ENCODE results near the gene ZW10.

Gene ZW10

DNA sequence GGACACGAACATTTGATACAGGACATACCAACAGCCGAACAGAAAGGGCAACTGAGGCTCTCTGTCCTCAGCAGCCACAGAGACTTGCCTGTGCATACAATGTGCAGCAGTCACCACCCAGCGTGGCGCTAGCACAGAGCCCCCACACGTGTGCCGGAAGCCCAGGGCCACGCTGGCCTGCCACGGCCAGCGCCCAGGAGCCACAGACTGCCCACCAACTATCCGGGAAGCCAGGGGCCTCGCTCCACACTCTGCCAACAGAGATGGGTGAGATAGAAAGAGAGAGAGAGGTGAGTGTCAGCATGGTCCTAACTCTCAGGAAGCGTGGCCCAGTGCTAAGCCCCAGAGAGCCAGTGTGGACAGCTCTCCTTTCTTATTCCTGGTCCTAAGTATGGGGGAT, 79.1 kb downstream of the ZW10 start:
- no peak for DNase-seq

DNA sequence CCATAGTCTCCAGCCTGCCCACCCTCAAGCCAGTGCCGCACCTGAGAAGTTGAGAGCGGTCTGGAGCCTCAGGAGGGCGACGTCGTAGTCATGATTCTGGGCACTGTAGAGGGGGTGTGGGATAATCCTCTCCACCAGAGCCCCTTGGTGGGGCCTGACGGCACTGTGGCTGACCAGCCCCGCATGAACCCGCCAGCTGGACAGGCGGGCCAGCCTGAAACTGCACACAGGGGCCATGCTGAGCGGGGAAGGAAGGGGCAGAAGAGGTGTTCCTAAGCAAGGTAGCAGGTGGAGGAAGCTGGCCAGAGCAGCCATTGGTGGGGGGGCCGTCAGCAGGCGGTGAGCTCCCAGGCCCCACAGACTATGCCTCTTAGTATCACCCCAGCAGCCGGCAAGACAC, 80.5 kb downstream of the ZW10 start:
- DNase-seq, result no peak

DNA sequence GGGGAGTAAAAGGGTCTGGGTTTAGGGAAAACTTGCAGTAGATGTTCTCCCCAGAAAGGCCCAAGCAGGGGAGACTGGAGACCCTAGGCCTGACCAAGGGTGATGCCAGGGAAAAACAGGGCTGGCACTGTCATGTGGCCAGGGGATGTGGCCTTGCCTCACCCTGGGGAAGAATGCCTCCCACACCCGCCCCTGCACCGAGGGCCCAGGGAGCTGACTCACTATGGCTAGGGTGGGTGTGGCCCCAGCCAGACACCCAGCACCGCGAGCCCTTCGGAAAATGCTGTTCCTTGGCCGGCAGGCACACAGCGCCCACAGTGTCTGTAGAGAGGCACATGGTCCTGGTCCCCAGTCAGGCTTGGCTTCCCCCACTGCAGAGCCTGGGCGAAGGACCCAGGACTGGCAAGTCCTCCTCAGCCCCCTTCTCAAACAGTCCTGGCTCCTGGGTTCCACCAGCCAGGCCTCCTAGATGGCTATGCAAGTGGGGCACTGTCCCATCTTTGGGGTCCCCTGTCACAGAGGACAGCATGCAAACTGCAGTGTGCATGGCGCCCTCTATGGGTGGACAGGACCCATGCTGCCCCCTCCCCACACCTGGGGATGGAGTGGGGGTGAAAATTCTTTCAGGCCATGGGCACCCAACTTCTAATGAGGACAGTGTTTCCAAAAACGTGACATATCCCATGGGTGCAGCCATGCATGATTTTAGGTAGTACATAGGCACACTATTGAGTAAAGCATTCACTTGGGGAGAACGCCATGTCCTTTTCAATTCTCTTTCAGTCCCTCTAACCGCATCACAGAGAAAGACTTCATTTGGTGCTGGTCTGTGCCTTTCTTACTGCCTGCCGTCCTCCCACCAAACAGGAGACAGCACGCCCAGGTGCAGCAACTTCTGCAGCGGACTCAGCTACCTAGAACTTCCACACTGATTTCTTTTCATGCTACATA, 82.6 kb downstream of the ZW10 start:
- no peak for DNase-seq

DNA sequence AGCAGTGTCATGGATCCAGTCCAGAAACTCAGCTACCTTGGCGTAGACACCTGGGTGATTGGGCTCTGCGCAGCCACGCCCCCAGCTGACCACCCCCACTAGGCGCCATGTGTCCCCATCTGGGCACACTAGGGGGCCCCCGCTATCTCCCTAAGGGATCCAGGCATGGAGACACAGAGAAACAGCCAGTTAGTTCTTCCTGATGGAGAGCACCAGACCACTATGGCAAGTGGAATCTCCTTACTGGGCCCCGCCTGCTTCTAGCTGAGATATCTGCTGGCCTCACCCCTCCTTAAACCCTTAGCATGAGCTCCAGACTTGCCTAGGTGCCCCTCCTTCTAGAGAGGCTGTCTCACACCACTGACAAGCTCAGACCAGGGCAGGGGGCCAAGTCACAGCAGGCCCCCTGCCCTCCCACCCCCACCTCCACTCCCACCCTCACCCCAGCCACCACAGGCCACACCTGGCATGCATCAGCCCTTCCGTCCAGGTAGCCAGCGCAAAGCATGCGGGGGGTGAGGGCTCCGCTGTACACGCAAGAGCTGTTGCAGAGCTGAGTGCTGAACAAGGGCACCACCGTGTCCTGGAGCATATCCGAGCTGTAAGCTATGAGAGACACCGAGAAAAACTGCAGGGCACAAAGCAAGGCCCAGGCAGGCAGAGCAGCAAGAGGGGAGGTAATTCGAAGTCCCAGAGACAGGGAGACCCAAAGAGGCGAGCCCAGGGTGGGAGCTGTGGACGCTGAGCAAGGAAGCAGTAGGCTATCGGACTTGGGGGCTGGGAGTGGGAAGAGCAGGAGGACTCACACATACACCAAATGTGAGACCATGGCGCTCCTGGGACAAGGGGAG, 83.5 kb downstream of the ZW10 start:
- no peak for DNase-seq

DNA sequence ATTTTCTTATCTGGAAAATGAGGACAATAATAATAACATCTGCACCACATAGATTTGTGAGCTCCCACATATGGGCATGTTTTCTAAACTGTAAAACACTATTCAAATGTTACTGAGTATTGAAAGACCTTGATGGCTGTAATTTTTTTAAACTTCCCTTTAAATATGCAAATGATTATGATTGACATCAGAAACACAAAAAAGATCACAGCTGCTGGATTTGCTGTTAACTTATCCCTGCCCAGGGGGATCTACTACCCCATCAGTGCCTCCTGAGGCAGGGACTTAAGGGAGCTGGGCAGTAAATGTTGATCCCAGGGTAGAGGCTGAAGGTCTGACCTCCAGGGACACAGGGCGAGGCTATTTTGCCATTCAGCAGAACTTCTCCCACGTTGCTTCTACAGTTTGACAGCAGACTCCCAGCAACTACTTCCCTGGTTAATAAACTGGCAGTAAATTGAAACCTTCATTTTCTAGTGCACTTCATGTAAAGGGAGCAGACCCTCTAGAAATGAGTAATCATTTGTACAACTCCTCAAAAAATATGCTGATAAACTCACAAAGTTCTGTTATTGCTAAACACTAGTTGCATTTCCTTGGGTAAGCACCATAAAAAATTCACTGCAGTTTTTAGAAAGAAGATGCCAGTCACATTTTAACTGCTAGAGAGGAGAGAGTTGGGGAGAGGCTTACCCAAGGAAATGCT, 87.7 kb downstream of the ZW10 start:
- DNase-seq, result no peak

DNA sequence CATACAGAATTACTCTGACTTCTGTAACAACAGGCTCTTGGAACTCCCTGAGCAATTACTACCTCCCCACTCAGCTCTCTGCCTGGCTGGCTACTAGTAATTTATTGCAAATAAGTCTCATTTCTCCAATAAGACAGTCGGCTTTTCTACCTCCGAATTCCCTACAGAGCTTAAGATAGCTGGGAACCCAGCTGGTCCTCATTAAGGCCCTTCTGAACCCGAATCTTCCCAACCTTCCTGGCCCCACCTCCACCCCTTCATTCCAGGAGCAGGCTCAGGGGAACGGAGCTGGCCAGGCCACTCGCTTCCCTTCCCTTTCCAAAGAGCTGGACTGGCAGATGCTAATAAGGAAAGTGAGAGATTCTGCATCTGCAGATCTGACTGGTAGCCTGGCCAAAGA, 89.0 kb downstream of the ZW10 start:
- DNase-seq, result no peak

DNA sequence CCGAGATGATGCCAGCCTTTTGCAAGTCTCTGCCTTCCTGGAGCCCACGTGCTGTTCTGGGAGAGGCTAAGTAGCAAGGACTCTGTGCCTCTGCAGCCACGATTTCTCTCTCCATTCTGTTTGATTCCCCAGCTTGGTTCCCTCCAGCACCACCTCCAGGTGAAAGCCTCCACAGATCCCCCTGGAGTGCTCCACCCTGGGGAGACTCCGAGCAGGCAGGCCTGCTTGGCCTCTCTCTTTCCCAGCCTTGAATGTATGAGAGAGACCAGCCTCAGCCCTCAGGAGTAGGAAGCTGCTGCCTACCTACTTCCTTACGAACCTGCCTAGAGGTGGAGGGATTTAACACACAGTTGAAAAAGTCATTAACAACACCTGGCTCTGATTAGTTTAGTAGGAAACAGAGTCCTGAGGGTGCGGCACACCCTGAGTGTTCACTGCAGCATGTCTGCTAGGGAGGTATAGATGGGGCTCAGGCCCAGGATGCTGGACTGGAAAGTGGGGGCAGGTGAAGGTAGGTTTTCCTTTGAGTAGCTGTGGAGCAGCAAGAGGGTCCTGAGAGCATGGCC, 89.9 kb downstream of the ZW10 start:
- DNase-seq, result no peak

All from activated naive CD4-positive, alpha-beta T cell treated with anti-CD3 and anti-CD28 coated beads, Interleukin-2, amount 50 U/mL, for 16 hours (primary cell).